Lower lobe of right lung (tissue), 2 donors: ENCODE results near the gene DCP1B. TPM values are rescaled to one million over a fixed set of nuclear protein-coding genes. Genes with fewer than 3 reads are reported as not detected.

Experiments
- ATAC-seq, 2 donors: fragments of 200-7000 bp; cut with Tn5 transposase; one replicate each; pipeline ENCODE4 v1.9.1; 2020 to 2022; ENCODE audit warnings: mild to moderate bottlenecking in 2 of 2, moderate library complexity in 2 of 2
- DNase-seq: peaks from one replicate; pipeline ENCODE4 v3.0.0-alpha.2; 2020
- H3K27ac ChIP-seq: fragments of 200-600 bp; one replicate; pipeline ENCODE4 v1.8.0; 2022
- H3K27me3 ChIP-seq: fragments of 200-600 bp; one replicate; pipeline ENCODE4 v1.8.0; 2022; ENCODE audit warnings: low read depth
- H3K36me3 ChIP-seq: fragments of 200-600 bp; one replicate; pipeline ENCODE4 v1.8.0; 2022; ENCODE audit warnings: mild to moderate bottlenecking
- H3K4me1 ChIP-seq: fragments of 200-600 bp; one replicate; pipeline ENCODE4 v1.8.0; 2022
- H3K4me3 ChIP-seq: fragments of 200-600 bp; one replicate; pipeline ENCODE4 v1.8.0; 2022; ENCODE audit warnings: mild to moderate bottlenecking
- H3K9me3 ChIP-seq: fragments of 200-600 bp; one replicate; pipeline ENCODE4 v1.8.0; 2022
- CTCF ChIP-seq: fragments of 200-600 bp; IDR thresholded peaks from one replicate; pipeline ENCODE4 v1.8.0; 2022; ENCODE audit warnings: antibody characterized with exemption, mild to moderate bottlenecking
- intact Hi-C: fragments of 100-400 bp; cut with DNase I; formaldehyde crosslinking; loops from one replicate; pipeline ENCODE4 v1.11.0; 2022
- total RNA-seq: library from RNA; stranded (reverse); fragmentation: NEBNext Ultra II Directional; extraction: Animal tissue kit (Norgen Biotek cat#: 25700); gene quantifications from one replicate; pipeline ENCODE4 v1.2.1, GENCODE V29; 2021
- donor health status: DM: no; HTN: yes; CAD: no; lungs with severe emphysema.

The DCP1B gene
- total RNA-seq, 1 donor from 2014 or later, result 12.4 TPM

GRCh38 chr12:1911598-1912575, 92.4 kb downstream of the DCP1B start:
- Histone ChIP-seq H3K9me3 (no peaks in the 10 kb centered on the region), H3K4me3 (no peak overlapping the region), H3K27ac (no peak overlapping the region), H3K36me3 (no peaks in the 10 kb centered on the region), H3K4me1 (peaks cover 6% of the 10 kb centered on the region), H3K27me3 (no peaks in the 10 kb centered on the region)
- TF ChIP-seq CTCF, result no peak
- ATAC-seq (no peak), DNase-seq (peak; percentile 26)
- intact Hi-C loops, result no loop called here

GRCh38 chr12:1910468-1910867, 93.8 kb downstream of the DCP1B start:
- Histone ChIP-seq H3K4me1 (peaks cover 6% of the 10 kb centered on the region), H3K9me3 (no peaks in the 10 kb centered on the region), H3K4me3 (no peak overlapping the region), H3K36me3 (no peaks in the 10 kb centered on the region), H3K27ac (no peak overlapping the region), H3K27me3 (no peaks in the 10 kb centered on the region)
- intact Hi-C loops, result no loop called here
- ATAC-seq (no peak), DNase-seq (no peak)
- no peak for TF ChIP-seq CTCF

GRCh38 chr12:1908758-1909157, 95.5 kb downstream of the DCP1B start:
- Histone ChIP-seq H3K4me3 (no peak overlapping the region), H3K9me3 (peaks cover 15% of the 10 kb centered on the region), H3K36me3 (no peaks in the 10 kb centered on the region), H3K27me3 (no peaks in the 10 kb centered on the region), H3K4me1 (peaks cover 6% of the 10 kb centered on the region), H3K27ac (no peak overlapping the region)
- no peak for TF ChIP-seq CTCF
- no peak for ATAC-seq
- intact Hi-C loops, result no loop called here
- peak; percentile 24 for DNase-seq

GRCh38 chr12:1907652-1908611, 96.3 kb downstream of the DCP1B start:
- H3K27me3 ChIP-seq, result no peaks in the 10 kb centered on the region
- H3K9me3 ChIP-seq, result peaks cover 24% of the 10 kb centered on the region
- H3K4me3 ChIP-seq, result peak overlapping the region; percentile 14
- no peak for TF ChIP-seq CTCF
- ATAC-seq (peak in 1 of 2 donors; percentile 38), DNase-seq (peak; percentile 50)
- no peak overlapping the region for H3K27ac ChIP-seq
- intact Hi-C loops, result no loop called here
- H3K4me1 ChIP-seq, result peaks cover 6% of the 10 kb centered on the region
- H3K36me3 ChIP-seq, result no peaks in the 10 kb centered on the region

- peaks cover 24% of the 10 kb centered on the region for H3K9me3 ChIP-seq
- ATAC-seq (no peak), DNase-seq (no peak)
- peaks cover 6% of the 10 kb centered on the region for H3K4me1 ChIP-seq
- H3K4me3 ChIP-seq, result no peak overlapping the region
- intact Hi-C loops, result no loop called here
- H3K27ac ChIP-seq, result no peak overlapping the region
- no peaks in the 10 kb centered on the region for H3K36me3 ChIP-seq
- TF ChIP-seq CTCF, result no peak
- H3K27me3 ChIP-seq, result no peaks in the 10 kb centered on the region
Observed at GRCh38 chr12:1906579-1906978, 97.7 kb downstream of the DCP1B start.
